ENCODE data around the gene KIF15.
"Not testable (repeated sequence)": the region's sequence is repeated elsewhere in the genome, so short reads cannot be mapped to it uniquely, and the experiment has no call there.

Gene KIF15

GRCh38 chr3:44782891-44783290 lies 21.3 kb downstream of the KIF15 start:
- DNase-seq (ENCODE audit: low read depth), result no peak
- H3K4me3 ChIP-seq (replicated peaks; ENCODE audit: low read depth, low read length), result no peak overlapping the region
- TF ChIP-seq CTCF (IDR thresholded peaks at IDR 0.05; ENCODE audit: low read length, missing control alignments), result no peak

- no peak for DNase-seq (ENCODE audit: low read depth)
These were observed 33.6 kb downstream of the KIF15 start for GRCh38 chr3:44795197-44795596.

GRCh38 chr3:44802011-44802410 lies 40.4 kb downstream of the KIF15 start:
- no peak for TF ChIP-seq CTCF (IDR thresholded peaks at IDR 0.05; ENCODE audit: low read length, missing control alignments)
- H3K4me3 ChIP-seq (replicated peaks; ENCODE audit: low read depth, low read length), result no peak overlapping the region
- no peak for DNase-seq (ENCODE audit: low read depth)

More at GRCh38 chr3:44795197-44795596, 33.6 kb downstream of the KIF15 start:
- H3K4me3 ChIP-seq (replicated peaks; ENCODE audit: low read depth, low read length), result no peak overlapping the region
- no peak for TF ChIP-seq CTCF (IDR thresholded peaks at IDR 0.05; ENCODE audit: low read length, missing control alignments)

- H3K4me3 ChIP-seq (replicated peaks; ENCODE audit: low read depth, low read length), result no peak overlapping the region
- no peak for TF ChIP-seq CTCF (IDR thresholded peaks at IDR 0.05; ENCODE audit: low read length, missing control alignments)
- no peak for DNase-seq (ENCODE audit: low read depth)
These were observed 41.7 kb downstream of the KIF15 start for GRCh38 chr3:44803298-44803697.

GRCh38 chr3:44805960-44806359 lies 44.4 kb downstream of the KIF15 start:
- TF ChIP-seq CTCF (IDR thresholded peaks at IDR 0.05; ENCODE audit: low read length, missing control alignments), result no peak

GRCh38 chr3:44814751-44815150 lies 53.2 kb downstream of the KIF15 start:
- DNase-seq (ENCODE audit: low read depth), result no peak

More at GRCh38 chr3:44805960-44806359, 44.4 kb downstream of the KIF15 start:
- no peak for DNase-seq (ENCODE audit: low read depth)
- H3K4me3 ChIP-seq (replicated peaks; ENCODE audit: low read depth, low read length), result no peak overlapping the region

GRCh38 chr3:44816334-44816733 lies 54.7 kb downstream of the KIF15 start:
- DNase-seq (ENCODE audit: low read depth), result not testable (repeated sequence)

More at GRCh38 chr3:44814751-44815150, 53.2 kb downstream of the KIF15 start:
- no peak for TF ChIP-seq CTCF (IDR thresholded peaks at IDR 0.05; ENCODE audit: low read length, missing control alignments)
- H3K4me3 ChIP-seq (replicated peaks; ENCODE audit: low read depth, low read length), result no peak overlapping the region

GRCh38 chr3:44821206-44821605 lies 59.6 kb downstream of the KIF15 start:
- H3K4me3 ChIP-seq (replicated peaks; ENCODE audit: low read depth, low read length); DNase-seq (ENCODE audit: low read depth): not testable (repeated sequence)

More at GRCh38 chr3:44816334-44816733, 54.7 kb downstream of the KIF15 start:
- H3K4me3 ChIP-seq (replicated peaks; ENCODE audit: low read depth, low read length), result not testable (repeated sequence)
